Left cardiac atrium (tissue), 4 donors: ENCODE results near the gene HEATR1. TPM values are rescaled to one million over a fixed set of nuclear protein-coding genes. Genes with fewer than 3 reads are reported as not detected.
"Not testable (repeated sequence)": the region's sequence is repeated elsewhere in the genome, so short reads cannot be mapped to it uniquely, and the experiment has no call there.

Source experiments
- ATAC-seq, 2 donors: fragments of 200-7000 bp; cut with Tn5 transposase; one replicate each; pipeline ENCODE4 v1.9.1; 2020; ENCODE audit warnings: mild to moderate bottlenecking in 2 of 2, moderate library complexity in 2 of 2
- DNase-seq: peaks from one replicate; pipeline ENCODE4 v3.0.0-alpha.2; 2020
- intact Hi-C, 2 donors: fragments of 100-400 bp; cut with DNase I; formaldehyde crosslinking; loops; one replicate each; pipeline versions ENCODE4 v1.14.1 to v1.15.1; 2022 to 2023
- total RNA-seq, 2 donors: library from RNA; stranded (reverse); fragmentation: NEBNext Ultra II Directional; extraction: Animal tissue kit (Norgen Biotek cat#: 25700); gene quantifications; one replicate each; pipeline ENCODE4 v1.2.1, GENCODE V29; 2021
- donor health status: DM: no; HTN: yes; CAD: no.
- donor health status: DM: no; HTN: yes; CAD: no; lungs with severe emphysema.
- donor health status: DM: yes; HTN: yes; CAD: no.
- donor health status: Dilated cardiomyopathy.

Gene HEATR1
- total RNA-seq, 2 donors from 2014 or later = 13.0 to 17.1 TPM

- DNase-seq (no peak), ATAC-seq (peak in 1 of 2 donors; percentile 50)
- intact Hi-C loops = no loop called here
These were observed 87.2 kb downstream of the HEATR1 start for GRCh38 chr1:236516929-236517704.

- ATAC-seq (no peak), DNase-seq (no peak)
- intact Hi-C loops = no loop called here
These were observed 88.8 kb downstream of the HEATR1 start for GRCh38 chr1:236515443-236515958.

GRCh38 chr1:236514703-236515442, 89.4 kb downstream of the HEATR1 start:
- no peak for DNase-seq
- intact Hi-C loops = no loop called here
- no peak for ATAC-seq

DNA sequence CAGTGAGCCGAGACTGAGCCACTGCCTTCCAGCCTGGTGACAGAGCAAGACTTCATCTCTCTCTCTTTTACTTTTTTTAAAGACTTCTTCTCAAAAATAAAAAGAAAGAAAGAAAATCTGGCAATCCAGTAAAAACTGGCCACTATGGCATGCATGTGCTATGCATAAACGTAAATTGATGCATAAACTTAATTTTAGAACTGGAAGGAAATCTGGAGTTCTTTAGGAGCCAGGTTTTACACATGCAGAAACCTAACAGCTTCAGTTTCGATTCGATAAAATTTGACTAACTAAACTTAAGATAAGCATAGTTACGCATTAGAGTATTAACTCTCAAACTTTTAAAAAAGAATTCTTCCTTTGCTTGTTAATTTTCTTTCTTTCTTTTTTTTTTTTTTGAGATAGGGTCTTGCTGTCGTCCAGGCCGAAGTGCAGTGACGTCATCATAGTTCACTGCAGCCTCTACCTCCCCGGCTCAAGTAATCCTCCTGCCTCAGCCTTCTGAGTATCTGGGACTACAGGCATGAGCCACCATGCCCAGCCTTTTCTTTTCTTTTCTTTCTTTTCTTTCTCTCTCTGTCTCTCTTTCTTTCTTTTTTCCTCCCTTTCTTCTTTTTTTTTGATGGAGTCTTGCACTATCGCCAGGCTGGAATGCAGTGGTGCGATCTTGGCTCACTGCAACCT, 92.4 kb downstream of the HEATR1 start:
- DNase-seq (no peak), ATAC-seq (no peak)
- intact Hi-C loops = no loop called here

- intact Hi-C loops = no loop called here
- DNase-seq = no peak
These were observed 94.5 kb downstream of the HEATR1 start for GRCh38 chr1:236509647-236510401.

DNA sequence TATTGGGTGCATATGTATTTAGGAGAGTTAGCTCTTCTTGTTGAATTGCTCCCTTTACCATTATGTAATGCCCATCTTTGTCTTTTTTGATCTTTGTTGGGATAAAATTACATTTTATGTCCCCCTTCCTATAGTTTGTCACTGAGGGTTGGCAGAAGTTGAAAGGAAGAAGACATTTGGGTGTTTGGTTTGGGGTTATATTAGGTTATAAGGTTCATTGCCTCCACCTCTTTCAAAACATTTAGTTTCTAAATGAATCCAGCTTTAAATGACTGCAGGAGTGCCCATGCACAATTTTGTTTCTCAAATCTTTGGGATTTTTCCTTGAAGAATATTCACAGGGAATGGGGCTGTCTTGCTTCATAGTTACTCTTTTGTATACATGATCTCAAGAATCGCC, 95.1 kb downstream of the HEATR1 start:
- intact Hi-C loops = no loop called here
- no peak for ATAC-seq
- DNase-seq = no peak

More at GRCh38 chr1:236509647-236510401, 94.5 kb downstream of the HEATR1 start:
- ATAC-seq = no peak

- intact Hi-C loops = no loop called here
- no peak for ATAC-seq
- DNase-seq = no peak
These were observed 95.7 kb downstream of the HEATR1 start for GRCh38 chr1:236508593-236509027.

DNA sequence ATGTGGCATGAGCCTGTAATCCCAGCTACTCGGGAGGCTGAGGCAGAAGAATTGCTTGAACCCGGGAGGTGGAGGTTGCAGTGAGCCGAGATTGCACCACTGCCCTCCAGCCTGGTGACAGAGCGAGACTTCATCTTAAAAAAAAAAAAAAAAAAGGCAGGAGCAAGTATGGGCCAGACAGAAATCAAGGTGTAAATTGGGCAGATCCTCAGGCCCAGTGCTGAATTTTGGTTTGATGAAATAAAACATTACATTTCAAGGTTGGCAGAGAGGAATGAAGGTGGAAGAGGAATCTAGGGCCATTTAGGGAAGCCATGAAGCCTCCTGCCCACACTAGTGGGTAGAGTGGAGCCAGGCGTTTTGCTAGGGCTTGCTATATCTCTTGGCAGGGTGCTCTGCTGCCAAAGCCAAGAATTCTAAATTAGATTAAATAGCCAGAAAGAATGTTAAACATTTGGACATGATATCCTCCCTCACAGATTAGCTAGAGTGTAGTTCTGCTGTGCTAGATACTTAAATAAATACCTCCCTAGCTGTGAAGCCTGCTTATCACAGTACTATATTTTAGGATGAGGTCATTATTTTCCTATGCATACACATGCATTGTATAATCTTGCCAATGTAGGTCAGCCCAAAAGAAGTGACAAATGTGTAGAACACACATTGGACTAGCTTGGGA, 97.2 kb downstream of the HEATR1 start:
- intact Hi-C loops = no loop called here
- DNase-seq (peak; percentile 62), ATAC-seq (peak; percentile 92 to 94)

- DNase-seq, ATAC-seq, intact Hi-C loops: not testable (repeated sequence)
These were observed 100.0 kb downstream of the HEATR1 start for GRCh38 chr1:236504338-236504737.

- intact Hi-C loops = no loop called here
- peak; percentile 68 for DNase-seq
- peak; percentile 38 to 50 for ATAC-seq
These were observed 101.2 kb downstream of the HEATR1 start for GRCh38 chr1:236502972-236503639.

DNA sequence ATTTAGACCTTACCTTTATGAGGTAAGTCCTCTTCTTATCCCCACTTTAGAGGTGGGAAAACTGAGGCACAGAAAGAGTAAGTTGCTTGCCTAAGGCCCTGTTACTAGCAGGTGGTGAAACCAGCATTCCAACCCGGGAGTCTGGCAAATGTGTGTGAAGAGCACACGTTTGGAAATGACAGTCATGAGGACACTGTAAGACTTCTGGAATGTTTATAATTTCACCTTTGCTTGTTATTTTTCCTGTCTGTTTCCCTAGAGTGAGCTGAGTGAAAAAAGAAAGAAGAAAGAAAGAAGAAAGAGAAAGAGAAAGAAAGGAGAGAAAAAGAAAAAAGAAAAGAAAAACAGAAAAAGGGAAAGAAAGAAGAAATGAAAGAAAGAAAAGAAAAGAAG, 101.7 kb downstream of the HEATR1 start:
- no peak for DNase-seq
- intact Hi-C loops = no loop called here
- ATAC-seq = no peak

DNA sequence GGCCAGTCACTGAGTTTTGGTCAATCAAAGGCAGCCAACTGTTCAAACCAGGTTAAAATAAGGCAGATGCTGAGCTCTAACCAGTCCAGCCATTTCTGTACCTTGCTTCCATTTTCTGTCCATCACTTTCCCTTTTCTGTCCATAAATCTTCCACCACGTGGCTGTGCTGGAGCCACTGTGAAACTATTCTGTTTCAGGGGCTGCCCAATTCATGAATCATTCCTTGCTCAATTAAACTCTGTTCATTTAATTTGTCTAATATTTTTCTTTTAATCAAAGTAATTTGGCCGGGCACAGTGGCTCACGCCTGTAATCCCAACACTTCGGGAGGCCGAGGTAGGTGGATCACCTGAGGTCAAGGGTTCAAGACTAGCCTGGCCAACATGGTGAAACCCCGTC, 103.2 kb downstream of the HEATR1 start:
- intact Hi-C loops = no loop called here
- no peak for ATAC-seq
- no peak for DNase-seq

Other genes starting within 250 kb of the HEATR1 start
- gene EDARADD, start 210.2 kb downstream of the HEATR1 start, total RNA-seq = under 1 TPM in 1 of 2 donors, not detected in 1; 0.35 TPM
- 10 to 100 TPM; 57.8 to 74.9 TPM for gene LGALS8, start 80.5 kb downstream of the HEATR1 start, total RNA-seq
- gene ACTN2, start 82.0 kb upstream of the HEATR1 start, total RNA-seq = 1,000 to 10,000 TPM; 1,411 to 1,679 TPM
- 10 to 100 TPM; 33.4 to 44.7 TPM for gene MTR, start 190.8 kb upstream of the HEATR1 start, total RNA-seq